Ovary (tissue), 3 donors: ENCODE data around the gene ITGA2.

Experiments used
- CTCF ChIP-seq, 3 donors: fragments of 450-650 bp in 2 of 3; fragments of 200-600 bp in 1 of 3; IDR thresholded peaks; one replicate each; pipeline versions ENCODE4 v1.5.1 to v1.8.0; 2016 to 2022; ENCODE audit warnings: antibody characterized with exemption in 3 of 3, mild to moderate bottlenecking in 1 of 3
- EP300 ChIP-seq: sonication (generic); formaldehyde crosslinking; IDR thresholded peaks from one replicate; pipeline ENCODE4 v1.6.1; 2017; ENCODE audit warnings: antibody characterized with exemption
- POLR2A ChIP-seq: fragments of 450-650 bp; IDR thresholded peaks from one replicate; pipeline ENCODE4 v1.6.1; 2017; ENCODE audit warnings: antibody characterized with exemption, mild to moderate bottlenecking, moderate library complexity
- donor health status: DM: no; HTN: no; CAD: no.

DNA sequence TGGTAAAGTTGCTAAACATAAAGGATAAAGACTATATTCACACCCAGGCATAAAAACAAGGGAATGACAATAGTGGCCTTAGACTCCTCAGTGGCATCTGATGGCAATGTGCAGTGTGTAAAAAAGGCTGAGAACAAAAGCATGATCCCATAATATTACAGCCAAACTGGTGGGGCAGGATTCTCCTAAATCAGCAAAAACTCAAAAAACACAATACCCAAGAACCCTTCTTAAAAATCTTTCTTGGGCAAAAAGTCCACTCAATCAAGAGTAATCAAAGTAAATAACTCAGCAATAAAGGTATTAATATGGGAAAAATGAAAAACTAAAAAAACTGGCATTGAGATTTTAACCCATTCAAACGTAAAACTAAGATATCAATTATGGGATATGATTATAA, 122.0 kb downstream of the ITGA2 start:
- no peak for TF ChIP-seq CTCF (IDR thresholded peaks at IDR 0.05)
- no peak for TF ChIP-seq POLR2A
- TF ChIP-seq EP300 = no peak
